H9 (cell line): ENCODE measurements around the gene MPP1. TPM values are rescaled to one million over a fixed set of nuclear protein-coding genes. Genes with fewer than 3 reads are reported as not detected.

Experiments used
- DNase-seq: peaks from one replicate; pipeline ENCODE4 v3.0.0-alpha.2; 2017
- H2AFZ ChIP-seq: one replicate; pipeline ENCODE4 v1.6.1; 2013; ENCODE audit warnings: mild to moderate bottlenecking, low read length, control low read depth, moderate library complexity
- H2AK5ac ChIP-seq: 2 replicates; pipeline ENCODE4 v1.6.1; 2013; ENCODE audit warnings: low read length, control low read depth, mixed read lengths; ENCODE audit not compliant: insufficient read length
- H2BK120ac ChIP-seq: one replicate; pipeline ENCODE4 v1.6.1; 2013; ENCODE audit warnings: low read depth, mild to moderate bottlenecking, low read length, control low read depth, inconsistent platforms; ENCODE audit not compliant: poor library complexity, severe bottlenecking
- H2BK12ac ChIP-seq: 2 replicates; pipeline ENCODE4 v1.6.1; 2013; ENCODE audit warnings: low read length, control low read depth, mixed read lengths, low read depth; ENCODE audit not compliant: insufficient read length
- H2BK15ac ChIP-seq: 2 replicates; pipeline ENCODE4 v1.6.1; 2013; ENCODE audit warnings: low read depth, low read length, control low read depth
- H2BK20ac ChIP-seq: one replicate; pipeline ENCODE4 v1.6.1; 2013; ENCODE audit warnings: low read depth, mild to moderate bottlenecking, low read length, control low read depth, inconsistent platforms; ENCODE audit not compliant: poor library complexity, severe bottlenecking
- H2BK5ac ChIP-seq: 2 replicates; pipeline ENCODE4 v1.6.1; 2013; ENCODE audit warnings: low read length, control low read depth, mixed read lengths; ENCODE audit not compliant: insufficient read length
- H3K14ac ChIP-seq: 2 replicates; pipeline ENCODE4 v1.6.1; 2013; ENCODE audit warnings: low read length, control low read depth; ENCODE audit not compliant: insufficient read depth
- H3K18ac ChIP-seq: 2 replicates; pipeline ENCODE4 v1.6.1; 2013; ENCODE audit warnings: low read depth, mild to moderate bottlenecking, mixed read lengths, low read length, control low read depth; ENCODE audit not compliant: insufficient read length
- H3K23ac ChIP-seq: 2 replicates; pipeline ENCODE4 v1.6.1; 2013; ENCODE audit warnings: low read length, control low read depth, mixed read lengths, low read depth; ENCODE audit not compliant: insufficient read length
- H3K23me2 ChIP-seq: 2 replicates; pipeline ENCODE4 v1.6.1; 2013; ENCODE audit warnings: low read depth, mild to moderate bottlenecking, mixed read lengths, low read length, control low read depth; ENCODE audit not compliant: insufficient read length, poor library complexity, severe bottlenecking
- H3K27ac ChIP-seq: 2 replicates; pipeline ENCODE4 v1.5.1; 2013; ENCODE audit warnings: low read length, control low read depth, mixed read lengths, low read depth; ENCODE audit not compliant: insufficient read length
- H3K27me3 ChIP-seq: 2 replicates; pipeline ENCODE4 v1.6.1; 2013; ENCODE audit warnings: low read length, control low read depth, inconsistent platforms; ENCODE audit not compliant: insufficient read depth
- H3K4ac ChIP-seq: 2 replicates; pipeline ENCODE4 v1.6.1; 2013; ENCODE audit warnings: low read depth, mild to moderate bottlenecking, control low read depth, inconsistent platforms, low read length, moderate library complexity
- H3K4me1 ChIP-seq: 2 replicates; pipeline ENCODE4 v1.6.1; 2013; ENCODE audit warnings: low read length, control low read depth, inconsistent platforms; ENCODE audit not compliant: insufficient read depth
- H3K4me2 ChIP-seq: 2 replicates; pipeline ENCODE4 v1.6.1; 2013; ENCODE audit warnings: low read length, control low read depth, mixed read lengths; ENCODE audit not compliant: insufficient read length, insufficient read depth
- H3K56ac ChIP-seq: 2 replicates; pipeline ENCODE4 v1.6.1; 2013; ENCODE audit warnings: low read depth, mild to moderate bottlenecking, mixed read lengths, low read length, control low read depth; ENCODE audit not compliant: insufficient read length
- H3K79me1 ChIP-seq: 2 replicates; pipeline ENCODE4 v1.6.1; 2013; ENCODE audit warnings: low read depth, mild to moderate bottlenecking, moderate library complexity, low read length, control low read depth, inconsistent platforms; ENCODE audit not compliant: insufficient read depth, poor library complexity, severe bottlenecking
- H3K79me2 ChIP-seq: 2 replicates; pipeline ENCODE4 v1.6.1; 2013; ENCODE audit warnings: low read length, control low read depth, inconsistent platforms; ENCODE audit not compliant: insufficient read depth
- H3K9ac ChIP-seq: 2 replicates; pipeline ENCODE4 v1.6.1; 2013; ENCODE audit warnings: low read length, control low read depth, mixed read lengths; ENCODE audit not compliant: insufficient read length; ENCODE audit errors: extremely low read depth
- H3K9me3 ChIP-seq: one replicate; pipeline ENCODE4 v1.6.1; 2013; ENCODE audit warnings: low read depth, low read length, inconsistent platforms; ENCODE audit not compliant: control insufficient read depth
- H3T11ph ChIP-seq: one replicate; pipeline ENCODE4 v1.6.1; 2013; ENCODE audit warnings: mild to moderate bottlenecking, low read length, control low read depth, inconsistent platforms
- H4K20me1 ChIP-seq: one replicate; pipeline ENCODE4 v1.6.1; 2013; ENCODE audit not compliant: control insufficient read depth, insufficient read length, insufficient read depth
- H4K5ac ChIP-seq: 2 replicates; pipeline ENCODE4 v1.6.1; 2013; ENCODE audit warnings: low read depth, mild to moderate bottlenecking, mixed read lengths, low read length, control low read depth; ENCODE audit not compliant: insufficient read length
- H4K8ac ChIP-seq: replicated peaks from 2 replicates; pipeline ENCODE4 v1.6.1; 2013; ENCODE audit warnings: low read length, control low read depth, mixed read lengths, low read depth; ENCODE audit not compliant: insufficient read length
- H4K91ac ChIP-seq: 2 replicates; pipeline ENCODE4 v1.6.1; 2013; ENCODE audit warnings: low read depth, mild to moderate bottlenecking, moderate library complexity, mixed read lengths, low read length, control low read depth; ENCODE audit not compliant: insufficient read length
- H3K27ac Mint-ChIP-seq, 3 experiments: 2 replicates in 2 of 3; 3 replicates in 1 of 3; pipeline ENCODE4 v1.8.0; 2020 to 2021; ENCODE audit warnings: mixed read lengths in 3 of 3, mild to moderate bottlenecking in 1 of 3, moderate library complexity in 1 of 3
- H3K27me3 Mint-ChIP-seq: 2 replicates; pipeline ENCODE4 v1.8.0; 2021; ENCODE audit warnings: low read depth, mild to moderate bottlenecking, moderate library complexity, mixed read lengths
- H3K36me3 Mint-ChIP-seq, 3 experiments: 2 replicates in 2 of 3; 3 replicates in 1 of 3; pipeline ENCODE4 v1.8.0; 2020 to 2021; ENCODE audit warnings: low read depth in 3 of 3, mixed read lengths in 3 of 3; ENCODE audit not compliant: insufficient read depth in 1 of 3
- H3K4me1 Mint-ChIP-seq, 2 experiments: 2 replicates each; pipeline ENCODE4 v1.8.0; 2020; ENCODE audit warnings: mixed read lengths in 2 of 2
- H3K4me3 Mint-ChIP-seq, 2 experiments: 2 replicates in 1 of 2; 3 replicates in 1 of 2; pipeline ENCODE4 v1.8.0; 2020 to 2021; ENCODE audit warnings: mild to moderate bottlenecking in 2 of 2, mixed read lengths in 2 of 2, moderate library complexity in 1 of 2
- H3K9me3 Mint-ChIP-seq, 2 experiments: 2 replicates in 1 of 2; 3 replicates in 1 of 2; pipeline ENCODE4 v1.8.0; 2020; ENCODE audit warnings: mild to moderate bottlenecking in 2 of 2, mixed read lengths in 2 of 2, moderate library complexity in 1 of 2
- CTCF ChIP-seq: fragments of 200-600 bp; sonication (generic); conservative IDR thresholded peaks from 3 replicates; pipeline ENCODE4 v1.8.0; 2021; ENCODE audit warnings: antibody characterized with exemption, mild to moderate bottlenecking
- WGBS: extraction: QIAGEN DNeasy Blood & Tissue Kit; methylation state at CpG from one replicate; pipeline ENCODE4 v1.1.7; 2013; ENCODE audit warnings: missing lambda C conversion rate, low lambda C conversion rate, mixed read lengths; ENCODE audit not compliant: insufficient read length; ENCODE audit errors: extremely low coverage; 5-methylcytosine and 5-hydroxymethylcytosine counted together
- total RNA-seq: library from RNA; stranded (reverse); gene quantifications from 2 replicates; pipeline ENCODE4 v1.2.1, GENCODE V29; 2021

Gene MPP1
- total RNA-seq, 1 experiment from 2014 or later = 17.9 TPM

GRCh38 chrX:154762537-154763296 lies 42.6 kb downstream of the MPP1 start, which contains the start of gene DKC1:
TSS of gene DKC1 (plus strand) at chrX:154762864. CDS start at chrX:154762966, 102 bp downstream.
- H3K9me3 ChIP-seq = peaks cover 31% of the 10 kb centered on the region
- H3K4me1 ChIP-seq = no peaks in the 10 kb centered on the region
- TF ChIP-seq CTCF = peak; percentile 21; the same call in 2 of the 3 replicates
- H2BK5ac ChIP-seq = no peak within 1 kb of the TSS
- H3K27me3 ChIP-seq = no peaks in the 10 kb centered on the region
- H2BK15ac ChIP-seq = no peak within 1 kb of the TSS
- H2AFZ ChIP-seq = no peak within 1 kb of the TSS
- WGBS = no CpG with 5 or more reads among the region's 84 CpGs
- H3K9ac ChIP-seq = peak within 1 kb of the TSS; percentile 89
- no peak within 1 kb of the TSS for H3K56ac ChIP-seq
- H2BK120ac ChIP-seq = no peak within 1 kb of the TSS
- no peak within 1 kb of the TSS for H2BK12ac ChIP-seq
- H4K5ac ChIP-seq = peak within 1 kb of the TSS; percentile 43
- peaks cover 5 to 7% of the 10 kb centered on the region in 2 experiments for H3K4me1 Mint-ChIP-seq
- peaks cover 69 to 74% of the 10 kb centered on the region in 2 experiments for H3K9me3 Mint-ChIP-seq
- H3K23ac ChIP-seq = no peak within 1 kb of the TSS
- peak within 1 kb of the TSS; percentile 84 to 85 for H3K4me3 Mint-ChIP-seq
- H4K91ac ChIP-seq = no peak within 1 kb of the TSS
- H3T11ph ChIP-seq = no peak within 1 kb of the TSS
- no peak within 1 kb of the TSS for H2BK20ac ChIP-seq
- peak within 1 kb of the TSS; percentile 50; the same call in 1 of the 2 replicates for H3K14ac ChIP-seq
- H3K79me2 ChIP-seq = peaks cover 10% of the 10 kb centered on the region; the same call in 1 of the 2 replicates
- H3K27me3 Mint-ChIP-seq = no peaks in the 10 kb centered on the region; the same call in 1 of the 2 replicates
- H3K36me3 Mint-ChIP-seq = peaks cover 29 to 39% (median 31%) of the 10 kb centered on the region in 3 experiments; a peak in 6 of 7 replicates
- H2AK5ac ChIP-seq = no peak within 1 kb of the TSS
- peak within 1 kb of the TSS; percentile 90 to 96 (median 93) for H3K27ac Mint-ChIP-seq
- peak within 1 kb of the TSS; percentile 37 for H3K27ac ChIP-seq
- no peak within 1 kb of the TSS for H3K4ac ChIP-seq
- H3K23me2 ChIP-seq = peaks cover 6% of the 10 kb centered on the region
- DNase-seq = peak; percentile 96
- H4K20me1 ChIP-seq = peaks cover 3% of the 10 kb centered on the region
- H4K8ac ChIP-seq = no peak within 1 kb of the TSS
- no peaks in the 10 kb centered on the region for H3K79me1 ChIP-seq
- H3K4me2 ChIP-seq = peak within 1 kb of the TSS; percentile 78
- peak within 1 kb of the TSS; percentile 63 for H3K18ac ChIP-seq
